Hair follicle dermal papilla cell (primary cell): ENCODE measurements around the gene OR2K2. TPM values are rescaled to one million over a fixed set of nuclear protein-coding genes. Genes with fewer than 3 reads are reported as not detected.

Experiments used
- total RNA-seq: library from RNA; depleted of rRNA; stranded (reverse); fragments of >200 nt; gene quantifications from 2 replicates; pipeline ENCODE4 v1.2.3, GENCODE V29; 2012

The OR2K2 gene
- total RNA-seq, result not detected in 2 replicates

GRCh38 chr9:111330124-111330523 lies at the start of gene OR2K2:
Gene OR2K2, minus strand, starts transcription at chr9:111330224. Its CDS starts 1,791 bp downstream, at chr9:111328433.

Other genes with a start within 250 kb of the OR2K2 start
- 90.5 and 104 TPM in 2 replicates for gene ECPAS, start 154.2 kb upstream of the OR2K2 start, total RNA-seq
- gene ZNF483, start 195.0 kb upstream of the OR2K2 start, total RNA-seq, result 3.1 and 4.4 TPM in 2 replicates